ENCODE measurements around the gene HES7.
"Not testable (repeated sequence)": the region's sequence is repeated elsewhere in the genome, so short reads cannot be mapped to it uniquely, and the experiment has no call there.

HES7 gene

GRCh38 chr17:8123695-8124349, at the start of gene HES7:
Gene HES7, minus strand, starts transcription at chr17:8124106. Its CDS starts 22 bp downstream, at chr17:8124084.
- Histone ChIP-seq H3K27ac (ENCODE audit: poor library complexity, severe bottlenecking) (peak within 1 kb of the TSS; percentile 57), H3K9me3 (ENCODE audit: severe bottlenecking) (no peaks in the 10 kb centered on the region), H3K36me3 (ENCODE audit: low read depth) (no peaks in the 10 kb centered on the region), H3K27me3 (ENCODE audit: insufficient read depth, poor library complexity, severe bottlenecking) (no peaks in the 10 kb centered on the region), H3K4me3 (ENCODE audit: severe bottlenecking) (peak within 1 kb of the TSS; percentile 46), H3K4me1 (ENCODE audit: insufficient read depth, poor library complexity, severe bottlenecking) (peaks cover 5% of the 10 kb centered on the region)
- DNase-seq (ENCODE audit: low spot score), result peak; percentile 77
- peak; percentile 3; the same call in 1 of the 3 replicates for ATAC-seq (ENCODE audit: low read depth)
- TF ChIP-seq, protein P1, sequence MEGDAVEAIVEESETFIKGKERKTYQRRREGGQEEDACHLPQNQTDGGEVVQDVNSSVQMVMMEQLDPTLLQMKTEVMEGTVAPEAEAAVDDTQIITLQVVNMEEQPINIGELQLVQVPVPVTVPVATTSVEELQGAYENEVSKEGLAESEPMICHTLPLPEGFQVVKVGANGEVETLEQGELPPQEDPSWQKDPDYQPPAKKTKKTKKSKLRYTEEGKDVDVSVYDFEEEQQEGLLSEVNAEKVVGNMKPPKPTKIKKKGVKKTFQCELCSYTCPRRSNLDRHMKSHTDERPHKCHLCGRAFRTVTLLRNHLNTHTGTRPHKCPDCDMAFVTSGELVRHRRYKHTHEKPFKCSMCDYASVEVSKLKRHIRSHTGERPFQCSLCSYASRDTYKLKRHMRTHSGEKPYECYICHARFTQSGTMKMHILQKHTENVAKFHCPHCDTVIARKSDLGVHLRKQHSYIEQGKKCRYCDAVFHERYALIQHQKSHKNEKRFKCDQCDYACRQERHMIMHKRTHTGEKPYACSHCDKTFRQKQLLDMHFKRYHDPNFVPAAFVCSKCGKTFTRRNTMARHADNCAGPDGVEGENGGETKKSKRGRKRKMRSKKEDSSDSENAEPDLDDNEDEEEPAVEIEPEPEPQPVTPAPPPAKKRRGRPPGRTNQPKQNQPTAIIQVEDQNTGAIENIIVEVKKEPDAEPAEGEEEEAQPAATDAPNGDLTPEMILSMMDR (IDR thresholded peaks at IDR 0.05; ENCODE audit: poor library complexity, severe bottlenecking), result no peak

- Histone ChIP-seq H3K27ac (ENCODE audit: poor library complexity, severe bottlenecking) (peak overlapping the region; percentile 82), H3K36me3 (ENCODE audit: low read depth) (no peaks in the 10 kb centered on the region), H3K4me1 (ENCODE audit: insufficient read depth, poor library complexity, severe bottlenecking) (peaks cover 8% of the 10 kb centered on the region), H3K9me3 (ENCODE audit: severe bottlenecking) (no peaks in the 10 kb centered on the region), H3K27me3 (ENCODE audit: insufficient read depth, poor library complexity, severe bottlenecking) (no peaks in the 10 kb centered on the region), H3K4me3 (ENCODE audit: severe bottlenecking) (peak overlapping the region; percentile 41)
- DNase-seq (ENCODE audit: low spot score) (peak; percentile 80), ATAC-seq (ENCODE audit: low read depth) (peak; percentile 76)
- TF ChIP-seq, protein P1 (IDR thresholded peaks at IDR 0.05; ENCODE audit: poor library complexity, severe bottlenecking), result no peak
Measured at GRCh38 chr17:8173056-8173870, 49.4 kb upstream of the HES7 start.

GRCh38 chr17:8170186-8170585, 46.3 kb upstream of the HES7 start:
- not testable (repeated sequence) for ATAC-seq (ENCODE audit: low read depth); H3K27ac ChIP-seq (ENCODE audit: poor library complexity, severe bottlenecking); H3K4me3 ChIP-seq (ENCODE audit: severe bottlenecking); H3K36me3 ChIP-seq (ENCODE audit: low read depth); H3K9me3 ChIP-seq (ENCODE audit: severe bottlenecking); H3K4me1 ChIP-seq (ENCODE audit: insufficient read depth, poor library complexity, severe bottlenecking); H3K27me3 ChIP-seq (ENCODE audit: insufficient read depth, poor library complexity, severe bottlenecking); DNase-seq (ENCODE audit: low spot score)

DNA sequence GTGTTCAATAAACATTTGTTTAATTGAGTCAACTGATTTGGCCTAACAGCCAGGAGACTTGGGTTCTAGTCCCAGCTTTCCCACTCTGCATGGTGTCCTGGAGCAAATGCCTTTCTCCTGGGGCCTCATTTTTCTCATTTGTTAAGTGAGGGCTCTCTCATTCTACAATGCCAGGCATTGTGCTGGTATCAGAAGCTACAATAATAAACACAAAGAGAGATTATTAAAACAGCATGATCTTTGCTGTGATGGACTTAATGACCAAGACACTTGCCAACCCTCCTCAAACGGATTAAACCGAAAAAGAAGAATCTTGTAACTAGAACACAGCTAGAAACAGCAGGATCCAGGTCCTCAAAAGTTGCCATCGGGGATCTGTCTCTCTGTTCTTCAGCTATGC, 43.6 kb upstream of the HES7 start:
- Histone ChIP-seq H3K4me3 (ENCODE audit: severe bottlenecking) (no peak overlapping the region), H3K9me3 (ENCODE audit: severe bottlenecking) (no peaks in the 10 kb centered on the region), H3K4me1 (ENCODE audit: insufficient read depth, poor library complexity, severe bottlenecking) (peaks cover 13% of the 10 kb centered on the region), H3K36me3 (ENCODE audit: low read depth) (no peaks in the 10 kb centered on the region), H3K27ac (ENCODE audit: poor library complexity, severe bottlenecking) (no peak overlapping the region), H3K27me3 (ENCODE audit: insufficient read depth, poor library complexity, severe bottlenecking) (no peaks in the 10 kb centered on the region)
- DNase-seq (ENCODE audit: low spot score) (no peak), ATAC-seq (ENCODE audit: low read depth) (no peak)
- TF ChIP-seq, protein P1 (IDR thresholded peaks at IDR 0.05; ENCODE audit: poor library complexity, severe bottlenecking), result no peak

GRCh38 chr17:8166731-8167130, 42.8 kb upstream of the HES7 start:
- H3K27ac ChIP-seq (ENCODE audit: poor library complexity, severe bottlenecking), result peak overlapping the region; percentile 1
- no peaks in the 10 kb centered on the region for H3K9me3 ChIP-seq (ENCODE audit: severe bottlenecking)
- H3K4me3 ChIP-seq (ENCODE audit: severe bottlenecking), result no peak overlapping the region
- DNase-seq (ENCODE audit: low spot score) (no peak), ATAC-seq (ENCODE audit: low read depth) (no peak)
- H3K36me3 ChIP-seq (ENCODE audit: low read depth), result peaks cover 3% of the 10 kb centered on the region
- H3K4me1 ChIP-seq (ENCODE audit: insufficient read depth, poor library complexity, severe bottlenecking), result peaks cover 13% of the 10 kb centered on the region
- TF ChIP-seq, protein P1 (IDR thresholded peaks at IDR 0.05; ENCODE audit: poor library complexity, severe bottlenecking), result no peak
- no peaks in the 10 kb centered on the region for H3K27me3 ChIP-seq (ENCODE audit: insufficient read depth, poor library complexity, severe bottlenecking)

Data from RWPE2 (cell line).